Hematopoietic multipotent progenitor cell treated with erythropoietin and hydrocortisone succinate and interleukin-3 and kit ligand, for 17 days (in vitro differentiated cells): ENCODE measurements around the gene SPRR4.

Source experiments
- DNase-seq: peaks from one replicate; pipeline ENCODE4 v3.0.0-alpha.2; 2015; ENCODE audit warnings: low spot score

The SPRR4 gene, protein sequence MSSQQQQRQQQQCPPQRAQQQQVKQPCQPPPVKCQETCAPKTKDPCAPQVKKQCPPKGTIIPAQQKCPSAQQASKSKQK

DNA sequence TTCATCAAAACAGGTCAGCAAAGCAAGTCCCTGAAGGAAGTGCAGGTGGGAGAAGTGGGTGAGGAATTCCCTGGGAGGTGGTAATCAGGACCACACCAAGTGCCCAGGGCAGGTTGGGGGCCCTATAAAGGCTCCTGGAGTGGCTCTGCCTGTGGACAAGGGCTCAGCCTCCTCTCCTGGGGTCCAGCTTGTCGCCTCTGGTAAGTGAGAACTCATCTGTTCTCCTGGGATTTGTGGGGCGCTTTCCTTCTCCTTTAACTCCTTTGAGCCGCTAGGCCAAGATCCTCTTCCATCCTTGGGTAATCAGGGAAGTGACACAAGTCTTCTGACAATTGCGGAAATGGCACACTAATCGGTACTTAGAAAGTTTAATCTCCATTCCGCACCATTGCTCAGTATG lies at the start of gene SPRR4:
TSS of gene SPRR4 (plus strand) at position 154 of the 400 bp plus-strand sequence. CDS start 1,243 bp downstream, outside the sequence.
- DNase-seq, result no peak

DNA sequence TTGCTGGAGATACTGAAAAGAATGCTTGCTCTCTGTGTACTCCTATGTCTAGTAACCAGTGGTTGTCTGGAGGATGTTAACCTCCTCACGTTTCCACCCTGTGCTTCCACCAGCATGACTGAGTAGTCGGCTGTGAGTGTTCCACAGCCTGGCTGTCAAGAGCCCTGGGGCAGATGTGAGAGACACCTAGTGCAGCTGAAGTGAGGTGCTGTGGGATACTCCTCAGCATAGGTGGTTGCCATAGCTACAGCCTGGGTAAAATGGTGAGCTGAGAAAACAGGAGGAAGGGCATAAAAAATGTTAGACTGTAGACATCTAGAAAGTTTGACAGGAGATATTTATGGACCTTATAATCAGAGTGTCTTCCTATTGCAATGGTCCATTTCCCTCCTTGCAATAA lies 46.3 kb upstream of the SPRR4 start:
- DNase-seq, result no peak

DNA sequence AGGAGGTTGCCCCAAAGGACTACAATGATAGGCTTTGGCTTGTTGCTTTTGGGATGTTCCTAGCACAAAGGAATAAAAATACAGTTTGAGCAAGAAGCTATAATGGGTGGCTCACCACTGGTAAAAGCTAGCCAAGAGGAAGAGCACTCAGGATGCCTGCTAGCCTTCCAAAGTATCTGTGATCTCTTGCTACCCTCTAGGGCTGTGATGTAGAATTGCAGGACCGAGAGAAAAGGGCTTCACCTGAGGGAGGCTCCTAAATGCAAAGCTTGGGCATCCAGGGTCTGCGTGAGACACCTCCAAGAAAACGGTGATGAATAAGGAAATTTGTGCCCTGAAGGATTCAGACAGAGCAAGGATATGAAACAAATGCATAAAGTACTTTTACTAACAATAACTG lies 44.4 kb upstream of the SPRR4 start:
- DNase-seq, result no peak

DNA sequence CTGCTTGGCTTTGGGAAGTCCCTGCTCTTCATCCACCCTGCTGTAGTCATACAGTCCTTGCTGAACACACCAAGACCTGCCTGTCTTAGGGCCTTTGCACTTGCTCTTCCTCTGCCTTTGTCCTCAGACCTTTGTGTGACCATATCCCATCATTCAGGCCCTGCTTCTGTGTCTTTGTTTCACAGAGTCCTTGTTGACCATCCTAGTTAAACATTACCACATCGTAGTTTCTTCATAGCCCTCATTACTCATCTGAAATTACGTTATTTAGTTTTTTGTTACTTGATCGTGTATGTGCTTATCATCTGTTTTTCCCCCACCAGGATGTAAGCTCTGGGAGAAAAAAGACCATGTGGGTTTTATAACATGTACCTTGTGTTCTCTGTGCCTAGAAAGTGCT lies 41.8 kb upstream of the SPRR4 start:
- no peak for DNase-seq

DNA sequence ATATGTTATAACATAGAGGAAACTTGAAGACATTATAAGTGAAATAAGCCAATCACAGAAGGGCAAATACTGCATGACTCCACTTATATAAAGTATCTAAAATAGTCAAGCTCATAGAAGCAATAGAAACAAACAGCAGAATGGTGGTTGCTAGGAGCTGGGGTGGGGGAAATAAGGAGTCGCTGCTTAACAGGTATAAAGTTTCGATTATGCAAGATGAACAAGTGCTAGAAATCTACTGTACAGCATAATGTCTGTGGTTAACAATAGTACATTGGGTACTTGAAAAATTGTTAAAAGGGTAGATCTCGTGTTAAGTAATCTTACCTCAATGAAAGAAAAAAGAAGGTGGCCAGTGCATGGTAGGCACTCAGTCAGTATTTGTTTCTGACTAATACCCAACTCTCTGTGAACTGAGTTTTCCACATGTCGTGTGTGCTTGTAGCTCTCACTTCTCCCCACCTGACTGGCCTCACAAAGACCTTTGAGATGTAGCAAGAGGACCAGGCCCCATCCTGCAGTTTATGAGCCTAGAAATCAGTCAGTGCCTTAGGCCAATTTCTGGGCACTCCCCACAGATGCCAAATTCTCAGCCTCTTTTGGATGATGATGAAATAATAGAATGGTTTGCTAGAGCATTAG lies 38.2 kb upstream of the SPRR4 start:
- DNase-seq, result no peak

DNA sequence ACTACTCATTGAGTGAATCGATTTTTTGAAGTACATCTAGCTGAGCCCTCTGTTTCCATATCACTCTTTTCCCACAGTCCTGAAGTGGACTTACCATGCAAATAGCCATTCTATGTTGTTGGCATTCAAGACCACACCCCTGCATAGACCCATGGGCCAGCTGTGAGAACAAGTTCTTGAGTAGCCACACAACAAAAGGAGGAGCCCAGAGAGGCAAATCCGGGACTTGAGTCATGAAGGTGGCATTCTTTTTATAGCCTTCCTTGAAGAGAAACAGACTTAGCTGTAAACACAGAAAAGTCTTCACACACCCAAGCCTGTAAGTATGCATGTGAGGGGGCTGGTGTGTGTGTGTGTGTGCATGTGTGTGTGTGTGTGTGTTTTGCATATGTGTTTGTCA lies 37.3 kb upstream of the SPRR4 start:
- DNase-seq, result no peak

DNA sequence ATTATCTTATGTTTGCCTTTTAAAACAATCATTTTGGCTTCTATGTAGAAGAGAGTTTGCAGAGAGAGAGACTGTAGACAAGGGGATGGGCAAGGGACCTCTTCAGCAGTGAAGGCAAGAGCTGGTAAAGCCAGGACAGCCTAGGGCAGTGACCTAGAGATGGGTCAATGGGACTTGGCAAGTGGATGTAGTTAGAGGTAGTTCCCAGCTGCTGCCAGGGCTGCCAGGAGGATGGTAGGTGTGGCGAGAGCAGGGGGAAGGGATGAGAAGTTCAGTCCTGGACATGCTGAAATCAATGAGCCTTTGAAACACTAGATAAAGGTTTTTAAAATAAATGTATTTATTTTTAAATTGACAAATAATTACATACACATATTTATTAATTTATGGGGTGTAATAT lies 29.8 kb upstream of the SPRR4 start:
- no peak for DNase-seq

DNA sequence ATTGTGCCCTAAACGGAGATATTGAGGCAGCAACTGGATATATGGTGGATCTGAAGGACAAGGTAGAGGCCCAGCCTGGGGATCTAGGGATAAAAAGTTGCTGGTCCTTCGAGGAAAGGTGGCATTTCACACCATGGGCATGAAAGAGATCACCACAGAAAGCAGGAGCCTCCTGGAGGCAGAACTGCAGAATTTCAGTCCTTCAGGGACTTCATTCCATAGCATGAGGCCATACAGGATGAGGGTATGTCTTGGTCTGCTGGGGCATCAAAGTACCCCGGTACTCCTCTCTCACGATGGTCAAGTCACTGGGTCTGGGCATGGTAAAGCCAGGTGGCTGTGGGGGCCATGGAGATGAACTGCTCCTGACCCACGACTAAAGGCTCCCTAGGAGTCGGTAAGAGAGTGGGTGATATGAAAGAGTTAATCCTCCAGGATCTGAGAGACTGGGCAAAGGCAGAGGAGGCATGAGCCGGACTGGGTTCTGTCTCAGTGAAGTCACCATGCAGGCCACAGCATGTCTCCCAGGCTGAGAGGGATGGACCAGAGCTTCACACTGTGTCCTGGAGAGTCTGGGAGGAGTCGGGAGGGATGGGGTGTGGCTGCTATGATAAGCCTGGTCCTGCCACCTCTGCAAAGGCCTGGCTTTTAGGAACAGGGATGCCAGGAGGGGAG lies 29.3 kb upstream of the SPRR4 start:
- DNase-seq, result no peak

DNA sequence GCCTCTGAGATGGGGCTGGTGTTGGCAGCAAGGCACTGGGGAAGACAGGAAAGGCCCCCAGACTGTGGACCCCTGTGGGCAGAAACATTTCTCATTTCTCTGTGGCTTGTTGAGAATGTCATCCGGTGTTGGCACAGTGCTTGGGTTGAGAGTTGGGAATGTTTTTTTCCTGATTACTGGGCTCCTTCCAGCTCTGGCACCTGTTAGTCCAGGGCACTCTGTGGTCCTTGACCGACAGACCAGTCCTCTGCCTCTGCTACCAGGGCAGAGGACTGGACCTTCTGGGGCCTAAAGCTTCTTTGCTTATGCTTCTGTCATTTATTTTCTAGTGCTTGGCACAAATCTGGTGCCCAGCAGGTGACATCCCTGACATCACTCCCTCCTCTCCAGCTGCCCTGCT lies 28.3 kb upstream of the SPRR4 start:
- DNase-seq, result no peak

DNA sequence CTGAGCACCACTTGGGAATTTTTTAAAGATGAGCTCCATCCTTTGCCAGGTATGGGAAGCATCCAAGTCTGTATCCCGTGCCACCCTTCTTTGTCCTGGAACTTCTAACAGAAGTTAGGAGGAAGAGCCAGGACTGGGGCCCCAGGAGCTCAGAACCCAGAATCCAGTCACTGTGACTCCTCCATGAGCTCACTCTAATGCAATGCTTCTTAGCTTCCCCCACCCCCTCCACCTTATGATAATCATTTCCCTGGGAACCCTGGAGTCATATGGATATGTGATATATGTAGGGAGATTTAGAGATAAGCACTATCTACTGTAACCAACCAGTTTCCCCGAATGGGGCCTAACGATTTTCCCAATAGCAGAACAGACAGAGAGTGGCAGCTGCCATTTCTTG lies 24.2 kb upstream of the SPRR4 start:
- no peak for DNase-seq

DNA sequence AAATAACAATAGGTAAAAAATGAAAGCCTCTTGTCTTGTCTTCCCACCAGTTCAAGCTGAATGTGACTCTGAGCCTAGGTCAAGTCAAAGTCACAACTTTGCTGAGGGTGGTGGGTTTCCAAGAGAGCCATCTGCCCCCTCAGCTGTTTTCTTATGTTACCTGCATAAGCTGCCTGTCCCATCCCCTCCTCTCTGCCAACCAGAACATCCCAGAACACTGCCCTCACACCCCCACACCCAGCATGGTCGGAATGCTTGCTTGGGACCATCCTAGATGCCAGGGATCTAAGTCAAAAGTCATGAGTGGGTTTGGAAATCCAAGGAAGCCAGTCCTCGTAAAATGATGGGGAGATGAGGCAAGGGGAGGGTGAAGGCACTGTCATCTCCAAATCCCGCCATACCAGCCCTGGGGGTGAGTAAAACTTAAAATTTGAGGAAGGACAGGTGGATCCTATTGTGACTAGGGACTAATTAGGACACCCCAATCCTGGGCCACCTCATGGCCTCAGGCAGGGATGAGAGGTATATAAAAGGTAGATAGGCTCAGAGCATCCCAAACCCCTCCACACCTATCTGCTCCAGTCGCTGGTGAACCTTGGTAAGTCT lies 23.7 kb upstream of the SPRR4 start, which contains the start of gene SPRR5:
TSS of gene SPRR5 (plus strand) at position 556 of the 606 bp plus-strand sequence. CDS start 1,349 bp downstream, outside the sequence.
- no peak for DNase-seq

DNA sequence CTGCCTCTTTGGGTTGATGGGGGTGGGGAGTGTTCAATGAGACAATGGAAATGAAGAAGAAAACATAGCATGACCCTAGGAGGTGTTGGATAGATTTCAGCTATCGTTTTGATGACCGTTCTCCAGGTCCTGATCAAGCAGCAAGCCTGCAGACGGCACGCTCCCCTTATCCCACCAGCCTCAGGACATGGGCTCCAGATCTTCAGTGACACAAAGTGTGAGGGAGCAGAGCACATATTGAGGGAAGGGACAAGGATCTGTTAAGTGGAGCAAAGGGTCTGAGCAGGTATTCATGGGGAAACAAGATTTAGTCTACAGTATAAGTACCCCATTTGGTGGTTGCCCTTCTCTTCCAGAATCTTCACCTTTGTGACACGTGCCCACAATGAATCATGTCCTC lies 18.7 kb upstream of the SPRR4 start:
- DNase-seq, result no peak

DNA sequence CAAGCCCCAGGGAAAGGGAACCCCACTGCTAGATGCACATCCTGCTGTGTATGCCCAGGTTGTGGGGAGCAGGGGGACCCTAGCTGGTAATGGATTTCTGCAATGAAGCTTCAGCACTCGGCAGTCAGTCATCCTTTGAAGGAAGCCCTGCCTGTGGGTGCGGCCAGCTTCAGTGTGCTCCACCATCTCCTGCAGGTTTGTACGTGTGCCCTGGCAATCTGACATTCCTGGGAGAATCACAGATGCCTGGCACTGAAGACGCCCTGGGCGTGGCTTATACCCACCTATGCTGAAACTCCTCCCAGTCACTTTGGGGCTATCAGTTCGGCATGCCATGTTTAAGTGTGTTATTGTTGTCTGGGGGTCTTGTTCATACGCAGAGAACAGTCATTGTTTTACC lies 16.7 kb upstream of the SPRR4 start:
- DNase-seq, result no peak

DNA sequence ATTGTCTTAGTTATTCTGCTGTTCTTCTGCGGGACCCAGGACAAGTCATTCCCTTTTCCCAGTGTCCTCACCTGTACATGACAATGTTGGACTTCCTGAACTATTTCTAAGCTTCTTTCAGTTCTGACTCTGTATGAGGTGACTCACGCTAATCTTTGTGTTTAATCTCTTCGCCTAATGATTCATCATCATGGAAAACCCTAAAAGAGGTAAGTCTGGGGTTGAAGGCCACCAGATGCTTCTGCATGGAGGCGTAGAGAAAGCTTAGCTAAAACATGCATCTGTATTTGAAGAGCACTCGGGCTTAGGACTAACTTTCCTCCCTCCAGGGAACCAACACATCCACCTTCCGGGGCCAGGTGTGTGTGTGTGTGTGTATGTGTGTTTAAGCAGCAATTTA lies 16.0 kb upstream of the SPRR4 start:
- DNase-seq, result no peak

DNA sequence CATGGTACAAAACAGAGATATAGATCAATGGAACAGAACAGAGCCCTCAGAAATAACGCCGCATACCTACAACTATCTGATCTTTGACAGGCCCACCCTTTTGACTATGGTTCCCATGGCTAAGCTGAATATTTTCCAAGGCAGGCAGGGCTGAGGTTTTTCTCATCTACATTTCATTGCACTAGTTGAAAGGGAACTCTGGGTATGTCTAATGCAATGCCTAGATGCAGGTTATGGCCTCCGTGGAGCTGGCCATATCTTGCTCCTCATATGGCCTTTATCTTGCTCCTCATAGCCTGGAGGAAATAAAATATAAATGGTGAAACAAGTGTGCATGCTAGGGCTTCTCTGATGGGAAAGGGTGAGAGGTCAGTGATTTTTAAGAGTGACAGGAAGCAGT lies 12.9 kb upstream of the SPRR4 start:
- DNase-seq, result no peak

DNA sequence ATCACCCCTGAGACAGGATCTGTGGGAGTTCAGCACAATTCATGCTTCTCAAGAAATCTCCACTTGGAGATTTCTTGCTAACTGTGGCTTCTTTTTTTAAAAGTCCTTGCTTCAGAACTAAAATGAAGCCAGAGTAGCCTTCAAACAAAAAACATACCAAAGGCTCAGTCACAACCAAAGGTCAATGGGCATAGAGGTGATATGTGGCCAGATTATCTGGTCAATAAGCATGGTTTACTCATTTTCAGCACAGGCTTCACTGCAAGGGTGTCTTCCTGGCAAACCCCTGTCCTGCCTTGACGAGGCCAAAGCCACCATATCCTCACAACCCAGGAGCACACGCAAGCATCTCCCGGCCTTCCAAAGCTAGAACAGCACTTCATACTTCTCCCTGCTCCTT lies 11.2 kb upstream of the SPRR4 start:
- DNase-seq, result no peak

DNA sequence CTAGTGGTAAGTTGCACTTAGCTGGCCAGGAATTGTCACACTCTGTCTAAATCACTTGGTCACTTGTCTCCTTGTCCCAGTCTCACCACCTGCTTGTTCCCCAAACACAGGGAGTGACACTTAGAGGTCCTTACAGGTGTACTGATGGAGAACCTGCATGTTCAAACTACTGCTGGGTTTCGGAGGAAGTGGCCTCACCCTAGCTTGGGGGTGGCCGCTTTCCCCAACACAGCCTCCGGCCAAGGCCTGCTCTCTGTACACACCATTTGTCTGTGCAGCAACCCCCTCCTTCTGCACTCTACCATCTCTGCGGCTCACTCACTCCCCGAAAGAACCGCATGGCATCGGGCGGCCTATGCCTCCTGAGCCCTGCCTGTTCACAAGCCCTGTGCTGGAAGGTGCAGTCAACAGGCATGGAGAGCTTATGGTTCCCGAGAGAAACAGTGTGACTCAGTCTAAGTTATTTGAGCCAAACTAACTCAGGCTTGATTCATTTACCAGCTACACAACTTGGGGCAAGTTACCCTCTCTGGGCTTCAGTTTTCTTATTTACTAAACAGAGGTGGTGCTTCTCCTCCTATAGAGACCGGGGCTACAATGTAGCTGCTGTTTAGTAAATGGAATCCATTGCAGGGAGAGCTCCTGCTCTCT lies 10.5 kb upstream of the SPRR4 start:
- no peak for DNase-seq

DNA sequence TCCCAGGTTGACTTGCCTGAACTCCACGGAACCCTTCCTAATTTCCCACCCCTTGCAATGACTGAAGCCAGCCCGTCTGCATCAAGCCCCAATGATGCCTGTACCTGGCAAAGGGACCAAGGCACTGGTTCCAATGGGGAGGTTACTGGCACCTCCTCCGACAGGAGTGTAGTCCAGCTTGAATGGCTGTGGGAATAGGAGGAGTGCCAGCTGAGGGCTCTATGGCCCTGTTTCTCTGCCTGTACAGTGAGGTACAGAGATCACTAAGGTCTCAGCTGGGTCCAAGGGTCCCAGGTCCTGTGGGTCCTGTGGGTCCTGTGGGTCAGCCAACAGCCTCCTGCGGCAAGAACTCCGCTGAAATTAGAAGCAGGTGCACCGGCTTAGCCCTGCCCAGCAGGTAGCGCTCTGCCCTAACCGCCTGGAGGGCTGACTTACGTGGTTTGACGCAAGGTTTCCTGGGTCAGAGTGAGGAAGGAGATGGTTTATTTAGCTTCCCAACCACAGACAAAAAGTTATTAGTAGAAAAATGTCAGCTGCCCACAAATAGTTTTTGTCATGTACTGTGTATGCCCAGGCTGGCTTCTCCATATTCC lies 9.9 kb upstream of the SPRR4 start:
- no peak for DNase-seq

DNA sequence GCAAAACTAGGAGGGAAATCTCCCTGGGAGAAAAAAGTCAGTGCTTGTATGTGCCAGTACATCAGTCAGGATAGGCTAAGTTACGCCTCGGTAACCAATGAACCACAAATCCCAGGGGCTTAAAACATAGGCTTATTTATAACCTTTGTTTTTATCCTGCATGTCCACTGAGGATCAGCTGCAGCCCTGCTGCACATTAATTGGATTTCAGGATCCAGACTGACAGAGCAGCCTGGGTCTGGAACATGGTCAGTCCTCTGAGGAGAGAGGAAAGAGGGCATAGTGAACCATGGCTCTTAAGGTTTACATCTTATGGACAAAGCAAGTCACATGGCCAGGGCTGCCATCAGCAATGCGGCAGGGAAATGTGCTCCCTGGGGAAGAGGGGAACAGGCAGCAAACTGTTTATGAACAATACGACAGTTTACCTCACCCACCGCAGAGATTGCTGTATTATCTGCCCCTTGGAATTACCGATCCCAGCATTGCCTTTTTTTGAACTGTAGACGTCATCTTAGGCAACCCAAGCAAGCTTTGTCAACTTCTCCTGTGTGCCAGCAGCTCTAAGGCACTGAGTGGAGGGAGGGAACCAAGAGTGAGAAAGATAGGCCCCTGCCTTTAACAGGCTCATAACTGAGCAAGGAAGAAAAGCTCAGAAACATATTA lies 9.1 kb upstream of the SPRR4 start:
- DNase-seq, result no peak

DNA sequence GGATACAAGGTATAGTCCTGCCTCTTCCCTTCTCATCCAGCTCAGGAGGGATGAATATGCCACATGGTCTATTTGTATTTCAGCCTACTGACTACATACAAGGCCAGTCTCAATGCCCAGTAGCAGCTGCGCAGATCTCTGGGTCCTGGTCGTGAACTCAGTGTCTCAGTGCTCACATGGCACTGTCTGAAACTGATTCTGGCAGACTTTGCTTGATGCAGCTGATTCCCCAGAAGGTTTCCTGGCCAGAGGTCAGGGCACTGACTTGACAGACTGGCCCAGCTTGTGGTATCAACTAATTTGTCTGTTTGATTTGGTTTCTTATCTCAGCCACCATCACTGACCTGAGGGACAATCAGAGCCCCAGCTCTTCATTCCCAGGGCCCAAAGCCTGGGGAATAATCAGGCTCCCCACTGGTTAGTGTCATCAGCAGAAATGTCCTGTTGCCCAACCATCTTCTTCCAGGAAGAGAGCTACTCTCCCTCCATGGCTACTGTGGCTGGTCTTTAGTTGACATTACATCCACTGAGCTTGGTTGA lies 7.5 kb upstream of the SPRR4 start:
- no peak for DNase-seq

DNA sequence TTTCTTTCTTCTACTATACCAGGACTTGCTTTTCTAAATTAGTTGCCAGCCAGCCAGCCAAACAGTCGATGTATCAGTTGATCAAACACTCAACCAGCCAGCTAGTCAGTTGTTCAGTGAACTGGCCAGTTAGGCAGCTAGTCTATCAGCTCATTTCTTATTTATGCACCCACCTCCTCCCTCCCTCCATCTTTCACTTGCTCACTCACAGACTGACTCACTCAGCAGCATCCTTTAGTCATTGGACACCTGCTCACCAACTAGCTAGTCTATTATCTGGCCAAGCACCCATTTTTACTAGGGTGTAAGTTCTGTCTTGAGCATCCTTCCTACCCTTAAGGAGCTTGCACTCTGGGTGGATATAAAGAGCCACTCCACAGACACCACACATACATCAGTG lies 5.9 kb upstream of the SPRR4 start:
- no peak for DNase-seq

DNA sequence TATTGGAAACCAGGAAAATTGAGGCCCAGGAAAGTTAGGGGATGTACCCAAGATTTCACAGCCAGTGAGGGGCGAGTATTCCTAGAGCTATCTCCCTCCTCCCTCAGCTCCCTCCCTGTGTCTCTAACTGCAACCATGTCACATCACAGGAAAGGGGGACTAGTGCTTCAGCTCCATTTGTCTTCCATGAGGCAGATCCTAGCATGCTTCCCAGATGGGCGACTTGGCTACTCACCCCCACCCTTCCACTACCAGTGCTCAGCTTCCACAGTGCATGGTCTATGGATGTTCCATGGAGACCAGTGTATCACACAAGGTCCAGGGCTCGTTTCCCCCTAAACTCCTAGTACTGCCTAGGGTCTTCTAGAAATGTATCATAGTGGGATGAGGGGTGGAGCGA lies 4.6 kb upstream of the SPRR4 start:
- DNase-seq, result no peak
